Measurements from ENCODE around the gene SEMA3G. TPM values are rescaled to one million over a fixed set of nuclear protein-coding genes. Genes with fewer than 3 reads are reported as not detected.

Gene SEMA3G
- polyA plus RNA-seq, 2 of the 4 experiments (the other 2 are of a cell fraction): 0.08 to 0.13 TPM

GRCh38 chr3:52430416-52430810 is 14.5 kb downstream of the SEMA3G start:
- no peak for FAIRE-seq
- TF ChIP-seq EHMT2 (IDR thresholded peaks at IDR 0.05; ENCODE audit: low read depth) (no peak), E2F6 (IDR thresholded peaks at IDR 0.05; ENCODE audit: borderline replicate concordance, low read depth) (no peak), SMC3 (IDR thresholded peaks at IDR 0.05) (no peak), POLR2A (IDR thresholded peaks at IDR 0.05; ENCODE audit: low read length) (no peak), MAX (IDR thresholded peaks at IDR 0.05) (no peak), CTCF (IDR thresholded peaks at IDR 0.05) (no peak), SREBF2 (IDR thresholded peaks at IDR 0.05) (no peak), GATA3 (IDR thresholded peaks at IDR 0.05; ENCODE audit: borderline replicate concordance) (no peak), MAZ (IDR thresholded peaks at IDR 0.05; ENCODE audit: borderline replicate concordance, low read depth, low read length) (no peak), HDAC2 (IDR thresholded peaks at IDR 0.05) (no peak), ELK1 (IDR thresholded peaks at IDR 0.05; ENCODE audit: low read depth, low read length) (no peak), ZSCAN20 (CRISPR knock-in tag; IDR thresholded peaks at IDR 0.05) (no peak), HOXB5 (CRISPR knock-in tag; IDR thresholded peaks at IDR 0.05) (no peak), REST (IDR thresholded peaks at IDR 0.05) (no peak), PHF8 (IDR thresholded peaks at IDR 0.05; ENCODE audit: borderline replicate concordance, low read depth) (no peak), HOXB13 (CRISPR knock-in tag; IDR thresholded peaks at IDR 0.05; ENCODE audit: low read depth) (no peak)
- H3K27ac ChIP-seq: no peak overlapping the region
- WGBS (ENCODE audit: missing lambda C conversion rate): 65% methylated on average over 9 of the region's 9 CpGs
- no peak overlapping the region for H3K4me3 ChIP-seq
- POLR2A ChIA-PET: no interaction called here
- no peak for ATAC-seq
- H3K4me2 ChIP-seq: no peak overlapping the region
- CTCF ChIA-PET: interaction anchor here (1.4 to 20.8 kb wide), 3 partner anchors 17 to 91 kb away, joined by 4 to 351 read pairs (median 10); partner anchors contain the start of genes SEMA3G and TNNC1
- H3K4me1 ChIP-seq: no peaks in the 10 kb centered on the region
- no peaks in the 10 kb centered on the region for H3K9me3 ChIP-seq
- no peak for DNase-seq (ENCODE audit: low read depth in 1 of 2, low spot score in 1 of 2)

- FAIRE-seq (no peak), DNase-seq (ENCODE audit: low read depth in 1 of 2, low spot score in 1 of 2) (no peak), ATAC-seq (no peak)
- POLR2A ChIA-PET: no interaction called here
- Histone ChIP-seq H3K9me3 (no peaks in the 10 kb centered on the region), H3K27ac (no peak overlapping the region), H3K4me2 (no peak overlapping the region), H3K4me1 (no peaks in the 10 kb centered on the region), H3K4me3 (no peak overlapping the region)
- no peak for TF ChIP-seq HOXA7 (CRISPR knock-in tag; IDR thresholded peaks at IDR 0.05)
- TF ChIP-seq FOXS1 (CRISPR knock-in tag; IDR thresholded peaks at IDR 0.05): no peak
- no peak for TF ChIP-seq NFE2L2 (conservative IDR thresholded peaks at IDR 0.05; ENCODE audit: low read length)
- TF ChIP-seq MAZ (IDR thresholded peaks at IDR 0.05; ENCODE audit: borderline replicate concordance, low read depth, low read length): no peak
- TF ChIP-seq GATA3 (IDR thresholded peaks at IDR 0.05; ENCODE audit: borderline replicate concordance): no peak
- TF ChIP-seq HMGXB4 (CRISPR knock-in tag; IDR thresholded peaks at IDR 0.05; ENCODE audit: borderline replicate concordance): no peak
- no peak for TF ChIP-seq TP53 (CRISPR knock-in tag; IDR thresholded peaks at IDR 0.05)
- no peak for TF ChIP-seq MAFK (IDR thresholded peaks at IDR 0.05; ENCODE audit: partially characterized antibody)
- TF ChIP-seq EHF (CRISPR knock-in tag; IDR thresholded peaks at IDR 0.05): no peak
- no peak for TF ChIP-seq CEBPB (IDR thresholded peaks at IDR 0.05)
- no peak for TF ChIP-seq EP300 (IDR thresholded peaks at IDR 0.05)
- TF ChIP-seq SREBF2 (IDR thresholded peaks at IDR 0.05): no peak
- TF ChIP-seq HES2 (IDR thresholded peaks at IDR 0.05): no peak
- WGBS (ENCODE audit: missing lambda C conversion rate): 71% methylated on average over 6 of the region's 7 CpGs
- CTCF ChIA-PET: interaction anchor here (0.6 to 20.8 kb wide), 8 partner anchors 8 to 390 kb away, joined by 3 to 351 read pairs (median 7); partner anchors contain the start of genes SEMA3G and TNNC1
Measured at GRCh38 chr3:52429779-52430415, 15.0 kb downstream of the SEMA3G start.
